AG04449 (cell line): ENCODE results near the gene KANSL2.
"Not testable (repeated sequence)": the region's sequence is repeated elsewhere in the genome, so short reads cannot be mapped to it uniquely, and the experiment has no call there.

Experiments used
- CTCF ChIA-PET: fragments of 350-600 bp; formaldehyde crosslinking; extraction: SDS; loops from one replicate; lab custom pipeline; 2021; ENCODE audit warnings: antibody characterized with exemption; lab: Yijun Ruan, JAX
- POLR2A ChIA-PET: fragments of 400-600, 350-600 bp; formaldehyde crosslinking; extraction: SDS; loops from one replicate; lab custom pipeline; 2020; ENCODE audit warnings: antibody characterized with exemption, inconsistent platforms; lab: Yijun Ruan, JAX
- DNase-seq: peaks from one replicate; pipeline ENCODE4 v3.0.0-alpha.2; 2010; ENCODE audit warnings: low read depth, low spot score
- H3K4me3 ChIP-seq: 2 replicates; pipeline ENCODE4 v1.5.1; 2011; ENCODE audit warnings: low read depth, mild to moderate bottlenecking, control low read depth, low read length
- TF ChIP-seq, protein P1 (sequence below): IDR thresholded peaks from one replicate; pipeline ENCODE4 v1.5.1; 2011; ENCODE audit warnings: mild to moderate bottlenecking, moderate library complexity, low read length, control low read depth, inconsistent platforms; ENCODE audit not compliant: insufficient read depth; ENCODE audit errors: missing control alignments

Gene KANSL2, protein sequence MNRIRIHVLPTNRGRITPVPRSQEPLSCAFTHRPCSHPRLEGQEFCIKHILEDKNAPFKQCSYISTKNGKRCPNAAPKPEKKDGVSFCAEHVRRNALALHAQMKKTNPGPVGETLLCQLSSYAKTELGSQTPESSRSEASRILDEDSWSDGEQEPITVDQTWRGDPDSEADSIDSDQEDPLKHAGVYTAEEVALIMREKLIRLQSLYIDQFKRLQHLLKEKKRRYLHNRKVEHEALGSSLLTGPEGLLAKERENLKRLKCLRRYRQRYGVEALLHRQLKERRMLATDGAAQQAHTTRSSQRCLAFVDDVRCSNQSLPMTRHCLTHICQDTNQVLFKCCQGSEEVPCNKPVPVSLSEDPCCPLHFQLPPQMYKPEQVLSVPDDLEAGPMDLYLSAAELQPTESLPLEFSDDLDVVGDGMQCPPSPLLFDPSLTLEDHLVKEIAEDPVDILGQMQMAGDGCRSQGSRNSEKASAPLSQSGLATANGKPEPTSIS

DNA sequence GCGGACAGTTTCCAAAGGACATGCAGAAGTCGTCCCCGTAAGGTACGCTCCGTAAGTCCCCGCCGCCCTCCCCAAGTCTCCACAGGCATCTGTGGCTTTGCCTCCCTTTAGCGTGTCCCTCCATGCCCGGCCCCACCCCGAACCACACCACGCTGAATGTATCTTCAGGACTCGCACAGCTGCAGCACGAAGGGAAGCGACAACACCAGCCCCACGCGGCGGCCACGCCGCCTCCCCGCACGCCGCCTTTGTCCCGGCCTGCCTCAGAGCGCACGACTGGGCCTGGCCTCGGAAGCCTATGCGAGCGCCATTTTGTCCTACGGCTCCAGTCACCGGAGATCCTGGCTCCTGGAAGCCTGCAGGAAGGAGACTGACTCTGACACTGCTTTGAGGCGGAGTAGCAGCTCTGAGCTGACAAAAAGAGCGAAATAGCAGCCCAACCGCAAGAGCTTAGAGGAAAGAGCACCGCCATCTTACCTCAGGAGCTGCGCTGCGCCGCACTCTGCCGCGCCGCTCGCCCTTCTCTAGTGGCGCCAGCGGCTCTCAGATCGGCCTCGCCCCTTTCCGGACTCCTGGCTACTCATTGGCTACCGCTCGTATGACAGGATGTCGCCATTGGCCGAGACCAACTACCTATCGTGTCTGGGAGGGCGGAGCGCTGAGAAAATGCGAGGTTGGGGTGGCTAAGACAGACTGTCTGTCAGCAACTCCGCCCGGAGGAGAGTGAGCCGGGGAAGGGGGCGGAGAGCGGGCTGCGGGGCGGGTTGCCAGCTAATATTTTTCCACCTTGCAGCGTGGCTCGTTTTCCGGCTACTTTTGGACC, at the start of gene KANSL2:
KANSL2 (minus strand) TSS at position 529 of the 823 bp plus-strand sequence. CDS start 606 bp downstream, outside the sequence.
- H3K4me3 ChIP-seq, result peak within 1 kb of the TSS; percentile 90
- ChIA-PET POLR2A (interaction anchor here (0.9 to 1.5 kb wide), 4 partner anchors 8 to 107 kb away, joined by 3 to 6 read pairs (median 4); partner anchors contain the start of gene ADCY6), CTCF (interaction anchor here (1.0 to 1.9 kb wide), 4 partner anchors 9 to 133 kb away, joined by 3 to 7 read pairs (median 4); no protein-coding TSS in a partner anchor)
- TF ChIP-seq, protein P1, sequence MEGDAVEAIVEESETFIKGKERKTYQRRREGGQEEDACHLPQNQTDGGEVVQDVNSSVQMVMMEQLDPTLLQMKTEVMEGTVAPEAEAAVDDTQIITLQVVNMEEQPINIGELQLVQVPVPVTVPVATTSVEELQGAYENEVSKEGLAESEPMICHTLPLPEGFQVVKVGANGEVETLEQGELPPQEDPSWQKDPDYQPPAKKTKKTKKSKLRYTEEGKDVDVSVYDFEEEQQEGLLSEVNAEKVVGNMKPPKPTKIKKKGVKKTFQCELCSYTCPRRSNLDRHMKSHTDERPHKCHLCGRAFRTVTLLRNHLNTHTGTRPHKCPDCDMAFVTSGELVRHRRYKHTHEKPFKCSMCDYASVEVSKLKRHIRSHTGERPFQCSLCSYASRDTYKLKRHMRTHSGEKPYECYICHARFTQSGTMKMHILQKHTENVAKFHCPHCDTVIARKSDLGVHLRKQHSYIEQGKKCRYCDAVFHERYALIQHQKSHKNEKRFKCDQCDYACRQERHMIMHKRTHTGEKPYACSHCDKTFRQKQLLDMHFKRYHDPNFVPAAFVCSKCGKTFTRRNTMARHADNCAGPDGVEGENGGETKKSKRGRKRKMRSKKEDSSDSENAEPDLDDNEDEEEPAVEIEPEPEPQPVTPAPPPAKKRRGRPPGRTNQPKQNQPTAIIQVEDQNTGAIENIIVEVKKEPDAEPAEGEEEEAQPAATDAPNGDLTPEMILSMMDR, result no peak
- peak; percentile 92 for DNase-seq

DNA sequence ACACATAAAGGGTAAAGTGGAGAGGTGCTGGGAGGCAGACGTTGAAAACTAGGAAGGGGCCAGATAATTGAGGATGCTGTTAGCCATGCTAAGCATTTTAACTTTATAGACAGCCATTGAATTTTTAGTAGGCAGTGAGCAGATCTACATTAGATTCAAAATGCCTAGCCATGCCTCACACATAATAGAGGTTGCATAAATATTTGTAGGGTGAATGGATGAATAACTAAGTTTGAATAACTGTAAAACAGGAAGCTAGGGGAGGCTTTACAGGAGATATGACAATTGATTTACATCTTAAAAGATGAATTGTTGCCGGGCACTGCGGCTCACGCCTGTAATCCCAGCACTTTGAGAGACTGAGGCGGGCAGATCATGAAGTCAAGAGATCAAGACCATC, 46.8 kb upstream of the KANSL2 start:
- ChIA-PET CTCF (no interaction called here), POLR2A (no interaction called here)
- no peak for DNase-seq
- no peak overlapping the region for H3K4me3 ChIP-seq
- TF ChIP-seq, protein P1, result no peak

DNA sequence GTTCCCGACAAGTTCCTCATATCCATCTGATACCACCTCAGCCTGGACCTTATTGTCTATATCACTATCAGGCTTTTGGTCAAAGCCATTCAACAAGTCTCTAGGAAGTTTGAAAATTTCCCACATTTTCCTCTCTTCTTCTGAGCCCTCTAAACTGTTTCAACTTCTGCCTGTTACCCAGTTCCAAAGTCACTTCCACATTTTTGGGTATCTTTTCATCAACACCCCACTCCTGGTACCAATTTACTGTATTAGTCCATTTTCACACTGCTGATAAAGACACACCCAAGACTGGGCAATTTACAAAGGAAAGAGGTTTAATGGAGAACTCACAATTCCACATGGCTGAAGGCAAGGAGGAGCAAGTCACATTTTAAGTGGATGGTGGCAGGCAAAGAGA, 38.7 kb upstream of the KANSL2 start:
- H3K4me3 ChIP-seq, POLR2A ChIA-PET, DNase-seq: not testable (repeated sequence)
- CTCF ChIA-PET, result interaction anchor here (1.2 kb wide), 1 partner anchor 94 kb away, joined by 3 read pairs; no protein-coding TSS in a partner anchor

DNA sequence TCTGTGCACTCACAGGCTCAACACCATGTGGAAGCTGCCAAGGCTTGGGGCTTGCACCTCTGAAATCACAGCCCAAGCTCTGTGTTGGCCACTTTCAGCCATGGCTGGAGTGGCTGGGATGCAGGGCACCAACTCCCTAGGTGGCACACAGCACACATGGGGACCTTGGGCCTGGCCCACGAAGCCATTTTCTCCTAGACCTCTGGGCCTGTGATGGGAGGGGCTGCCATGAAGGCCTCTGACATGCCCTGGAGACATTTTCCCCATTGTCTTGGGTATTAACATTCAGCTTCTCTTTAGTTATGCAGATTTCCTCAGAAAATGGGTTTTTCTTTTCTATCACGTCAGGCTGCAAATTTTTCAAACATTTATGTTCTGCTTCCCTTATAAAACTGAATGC, 38.1 kb upstream of the KANSL2 start:
- POLR2A ChIA-PET, DNase-seq, H3K4me3 ChIP-seq, CTCF ChIA-PET: not testable (repeated sequence)

DNA sequence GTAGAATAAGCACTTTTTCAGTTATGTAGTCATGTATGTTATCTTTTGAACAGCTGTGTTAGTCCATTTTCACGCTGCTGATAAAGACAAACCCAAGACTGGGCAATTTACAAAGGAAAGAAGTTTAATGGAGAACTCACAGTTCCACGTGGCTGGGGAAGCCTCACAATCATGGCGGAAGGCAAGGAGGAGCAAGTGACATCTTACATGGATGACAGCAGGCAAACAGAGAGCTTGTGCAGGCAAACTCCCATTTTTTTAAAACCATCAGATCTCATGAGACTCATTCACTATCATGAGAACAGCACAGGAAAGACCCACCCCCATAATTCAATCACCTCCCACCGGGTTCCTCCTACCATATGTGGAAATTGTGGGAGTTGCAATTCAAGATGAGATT, 37.0 kb upstream of the KANSL2 start:
- CTCF ChIA-PET, result interaction anchor here (0.7 to 1.2 kb wide), 2 partner anchors 30 to 96 kb away, joined by 3 read pairs; no protein-coding TSS in a partner anchor
- H3K4me3 ChIP-seq, DNase-seq, POLR2A ChIA-PET: not testable (repeated sequence)

DNA sequence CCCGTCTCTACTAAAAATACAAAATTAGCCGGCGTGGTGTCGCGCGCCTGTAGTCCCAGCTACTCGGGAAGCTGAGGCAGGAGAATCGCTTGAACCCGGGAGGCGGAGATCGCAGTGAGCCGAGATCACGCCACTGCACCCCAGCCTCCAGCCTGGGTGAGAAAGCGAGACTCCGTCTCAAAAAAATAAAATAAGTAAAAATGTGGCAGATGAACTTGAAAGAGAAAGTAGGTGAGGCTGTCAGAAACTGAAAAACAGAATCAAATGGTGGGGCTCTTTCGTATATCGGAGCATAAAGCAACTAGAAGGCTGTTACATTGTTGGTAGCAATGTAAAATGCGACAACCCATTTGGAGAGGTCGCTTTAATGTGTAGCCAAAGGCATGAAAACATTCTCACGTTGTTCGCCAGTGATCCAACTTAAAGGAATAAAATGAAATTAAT, 35.2 kb upstream of the KANSL2 start:
- ChIA-PET CTCF (interaction anchor here (1.2 kb wide), 1 partner anchor 97 kb away, joined by 3 read pairs; no protein-coding TSS in a partner anchor), POLR2A (interaction anchor here (0.6 kb wide), 1 partner anchor 14 kb away, joined by 3 read pairs; no protein-coding TSS in a partner anchor)
- H3K4me3 ChIP-seq, result peak overlapping the region; percentile 92
- TF ChIP-seq, protein P1, result no peak
- DNase-seq, result no peak

DNA sequence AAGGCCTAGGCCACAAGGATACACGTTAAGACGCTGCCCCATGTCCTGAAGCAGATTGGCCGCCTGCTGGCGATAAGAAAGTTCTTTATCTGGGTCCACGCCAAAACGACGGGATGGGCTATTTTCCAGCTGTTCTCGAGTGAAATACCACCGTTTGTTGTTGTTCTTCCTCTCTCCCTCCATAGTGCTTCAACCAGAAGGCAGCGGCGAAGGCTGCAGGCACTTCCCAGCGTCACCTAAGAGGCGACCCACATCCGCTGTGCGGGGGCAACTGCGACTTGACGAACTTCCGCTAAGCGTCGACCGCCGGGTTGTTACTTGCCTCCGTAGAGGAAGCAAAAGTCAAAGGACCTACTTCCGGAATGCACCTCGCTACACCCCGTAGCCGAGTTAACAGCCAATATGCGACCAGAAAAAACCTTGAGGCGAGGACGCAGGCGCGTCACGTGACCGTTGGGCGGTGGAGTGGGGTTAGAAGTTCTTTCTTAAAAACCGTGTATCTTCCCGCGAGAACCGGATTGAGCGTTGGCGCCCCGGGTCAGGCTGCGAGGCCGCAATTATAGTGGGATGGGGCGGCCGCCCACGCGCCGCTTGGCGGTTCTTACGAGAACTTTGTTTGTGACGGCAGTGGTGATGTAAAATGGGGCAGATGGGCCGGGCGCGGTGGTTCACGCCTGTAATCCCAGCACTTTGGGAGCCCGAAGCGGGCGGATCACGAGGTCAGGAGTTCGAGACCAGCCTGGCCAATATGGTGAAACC, 34.6 kb upstream of the KANSL2 start, which contains the start of gene CCNT1:
CCNT1 (minus strand) TSS at position 215 of the 759 bp plus-strand sequence; CDS start at position 183, 32 bp downstream.
- peak; percentile 99 for DNase-seq
- CTCF ChIA-PET, result interaction anchor here (0.7 to 2.0 kb wide), 3 partner anchors 11 to 98 kb away, joined by 3 to 9 read pairs (median 4); no protein-coding TSS in a partner anchor
- TF ChIP-seq, protein P1, result peak; percentile 12
- H3K4me3 ChIP-seq, result peak within 1 kb of the TSS; percentile 92
- POLR2A ChIA-PET, result interaction anchor here (0.6 kb wide), 1 partner anchor 13 kb away, joined by 3 read pairs; no protein-coding TSS in a partner anchor
